Astrocyte (in vitro differentiated cells and primary cell): ENCODE measurements around the gene ZMIZ1. TPM values are rescaled to one million over a fixed set of nuclear protein-coding genes. Genes with fewer than 3 reads are reported as not detected.
A peak's percentile ranks its signal among the peaks of the same experiment; 100 is the strongest.

Experiments used
- DNase-seq: peaks from one replicate; pipeline ENCODE4 v3.0.0-alpha.2; 2010; ENCODE audit warnings: low read depth
- FAIRE-seq: peaks from 2 replicates; lab custom pipeline; 2011; peaks lifted over from hg19 to GRCh38; lab: Jason Lieb, UNC
- H2AFZ ChIP-seq: 2 replicates; pipeline ENCODE4 v1.6.0; 2012; ENCODE audit warnings: low read depth, low read length, inconsistent platforms
- H3K27ac ChIP-seq: 2 replicates; pipeline ENCODE4 v1.5.1; 2011; ENCODE audit warnings: low read depth, low read length, inconsistent platforms
- H3K27me3 ChIP-seq: 2 replicates; pipeline ENCODE4 v1.6.0; 2011; ENCODE audit warnings: low read length, inconsistent platforms; ENCODE audit not compliant: insufficient read depth
- H3K36me3 ChIP-seq: 2 replicates; pipeline ENCODE4 v1.5.1; 2011; ENCODE audit warnings: low read length, inconsistent platforms; ENCODE audit not compliant: insufficient read depth
- H3K4me1 ChIP-seq: 2 replicates; pipeline ENCODE4 v1.5.1; 2011; ENCODE audit warnings: low read length, inconsistent platforms; ENCODE audit not compliant: insufficient read depth
- H3K4me2 ChIP-seq: 2 replicates; pipeline ENCODE4 v1.6.0; 2012; ENCODE audit warnings: low read length, inconsistent platforms
- H3K4me3 ChIP-seq: 2 replicates; pipeline ENCODE4 v1.5.1; 2011; ENCODE audit warnings: low read depth, mild to moderate bottlenecking, low read length, inconsistent platforms; ENCODE audit not compliant: insufficient read depth
- H3K79me2 ChIP-seq: 2 replicates; pipeline ENCODE4 v1.6.0; 2012; ENCODE audit warnings: mild to moderate bottlenecking, low read length, inconsistent platforms; ENCODE audit not compliant: insufficient read depth
- H3K9ac ChIP-seq: 2 replicates; pipeline ENCODE4 v1.6.0; 2012; ENCODE audit warnings: mild to moderate bottlenecking, low read length, inconsistent platforms
- H3K9me3 ChIP-seq: 2 replicates; pipeline ENCODE4 v1.5.1; 2012; ENCODE audit warnings: low read depth, mild to moderate bottlenecking, low read length, inconsistent platforms; ENCODE audit not compliant: insufficient read depth
- H4K20me1 ChIP-seq: 2 replicates; pipeline ENCODE4 v1.6.0; 2012; ENCODE audit warnings: low read length, inconsistent platforms; ENCODE audit not compliant: insufficient read depth
- H3K27ac Mint-ChIP-seq: one replicate; pipeline ENCODE4 v1.8.0; 2021; ENCODE audit warnings: mild to moderate bottlenecking, mixed read lengths; ENCODE audit not compliant: unreplicated experiment
- H3K27me3 Mint-ChIP-seq: one replicate; pipeline ENCODE4 v1.8.0; 2021; ENCODE audit warnings: low read depth, mixed read lengths; ENCODE audit not compliant: unreplicated experiment
- H3K36me3 Mint-ChIP-seq: one replicate; pipeline ENCODE4 v1.8.0; 2021; ENCODE audit warnings: low read depth, mixed read lengths; ENCODE audit not compliant: unreplicated experiment
- H3K4me1 Mint-ChIP-seq: one replicate; pipeline ENCODE4 v1.8.0; 2021; ENCODE audit warnings: low read depth, mixed read lengths; ENCODE audit not compliant: unreplicated experiment
- H3K4me3 Mint-ChIP-seq: one replicate; pipeline ENCODE4 v1.8.0; 2021; ENCODE audit warnings: mild to moderate bottlenecking, moderate library complexity, mixed read lengths; ENCODE audit not compliant: unreplicated experiment
- H3K9me3 Mint-ChIP-seq: one replicate; pipeline ENCODE4 v1.8.0; 2021; ENCODE audit warnings: mild to moderate bottlenecking, mixed read lengths; ENCODE audit not compliant: unreplicated experiment
- CTCF ChIP-seq: IDR thresholded peaks from 2 replicates; pipeline ENCODE4 v1.5.1; 2011; ENCODE audit warnings: low read depth, mild to moderate bottlenecking, inconsistent platforms, low read length, moderate library complexity; ENCODE audit not compliant: insufficient read depth
- EZH2 ChIP-seq: IDR thresholded peaks from 2 replicates; pipeline ENCODE4 v1.6.1; 2012; ENCODE audit warnings: mild to moderate bottlenecking, low read length, inconsistent platforms; ENCODE audit not compliant: insufficient read depth
- total RNA-seq: library from RNA; stranded (reverse); gene quantifications from 2 replicates; pipeline ENCODE4 v1.2.1, GENCODE V29; 2021

The ZMIZ1 gene
- total RNA-seq, 1 donor from 2014 or later = 45.5 TPM

GRCh38 chr10:79086822-79087221 lies 18.1 kb downstream of the ZMIZ1 start:
- no peaks in the 10 kb centered on the region for H3K27me3 Mint-ChIP-seq
- no peak for TF ChIP-seq EZH2
- TF ChIP-seq CTCF = no peak
- Histone ChIP-seq H3K27me3 (no peaks in the 10 kb centered on the region), H3K9ac (no peak overlapping the region), H3K4me2 (no peak overlapping the region), H3K27ac (no peak overlapping the region), H4K20me1 (peaks cover 97% of the 10 kb centered on the region), H3K4me3 (no peak overlapping the region), H3K36me3 (no peaks in the 10 kb centered on the region), H3K4me1 (peaks cover 53% of the 10 kb centered on the region), H2AFZ (no peak overlapping the region), H3K9me3 (no peaks in the 10 kb centered on the region), H3K79me2 (peaks cover 100% of the 10 kb centered on the region)
- H3K4me3 Mint-ChIP-seq = no peak overlapping the region
- H3K9me3 Mint-ChIP-seq = no peaks in the 10 kb centered on the region
- FAIRE-seq (no peak), DNase-seq (no peak)
- H3K27ac Mint-ChIP-seq = no peak overlapping the region
- H3K36me3 Mint-ChIP-seq = peaks cover 9% of the 10 kb centered on the region
- H3K4me1 Mint-ChIP-seq = peaks cover 35% of the 10 kb centered on the region

GRCh38 chr10:79087721-79088120 lies 19.0 kb downstream of the ZMIZ1 start:
- Histone ChIP-seq H3K4me3 (no peak overlapping the region), H3K4me1 (peaks cover 44% of the 10 kb centered on the region), H3K9ac (no peak overlapping the region), H3K4me2 (no peak overlapping the region), H3K27ac (no peak overlapping the region), H4K20me1 (peaks cover 97% of the 10 kb centered on the region), H3K36me3 (no peaks in the 10 kb centered on the region), H3K27me3 (no peaks in the 10 kb centered on the region), H3K9me3 (no peaks in the 10 kb centered on the region), H2AFZ (no peak overlapping the region), H3K79me2 (peaks cover 100% of the 10 kb centered on the region)
- Mint-ChIP-seq H3K27ac (peak overlapping the region; percentile 5), H3K36me3 (peaks cover 9% of the 10 kb centered on the region), H3K27me3 (no peaks in the 10 kb centered on the region), H3K4me3 (no peak overlapping the region), H3K9me3 (no peaks in the 10 kb centered on the region), H3K4me1 (peaks cover 37% of the 10 kb centered on the region)
- TF ChIP-seq CTCF (no peak), EZH2 (no peak)
- DNase-seq = no peak
- no peak for FAIRE-seq

- H3K27me3 Mint-ChIP-seq = no peaks in the 10 kb centered on the region
- no peak overlapping the region for H2AFZ ChIP-seq
- H3K36me3 Mint-ChIP-seq = peaks cover 5% of the 10 kb centered on the region
- H3K9ac ChIP-seq = no peak overlapping the region
- peaks cover 40% of the 10 kb centered on the region for H3K4me1 ChIP-seq
- FAIRE-seq (no peak), DNase-seq (no peak)
- no peak overlapping the region for H3K4me3 ChIP-seq
- H3K36me3 ChIP-seq = no peaks in the 10 kb centered on the region
- H3K79me2 ChIP-seq = peaks cover 99% of the 10 kb centered on the region
- H3K9me3 ChIP-seq = no peaks in the 10 kb centered on the region
- H3K4me2 ChIP-seq = no peak overlapping the region
- H3K27ac Mint-ChIP-seq = no peak overlapping the region
- peaks cover 97% of the 10 kb centered on the region for H4K20me1 ChIP-seq
- H3K27ac ChIP-seq = no peak overlapping the region
- peaks cover 34% of the 10 kb centered on the region for H3K4me1 Mint-ChIP-seq
- TF ChIP-seq EZH2 = no peak
- no peak for TF ChIP-seq CTCF
- H3K9me3 Mint-ChIP-seq = no peaks in the 10 kb centered on the region
- no peaks in the 10 kb centered on the region for H3K27me3 ChIP-seq
- H3K4me3 Mint-ChIP-seq = no peak overlapping the region
These were observed 19.4 kb downstream of the ZMIZ1 start for GRCh38 chr10:79088176-79088575.
